Hematopoietic multipotent progenitor cell (in vitro differentiated cells): Measurements from ENCODE around the gene NOD2. TPM values are rescaled to one million over a fixed set of nuclear protein-coding genes. Genes with fewer than 3 reads are reported as not detected.

Experiments
- DNase-seq, 3 donors: peaks; one replicate each; pipeline ENCODE4 v3.0.0-alpha.2; 2011 to 2015; ENCODE audit warnings: low read depth in 2 of 3, low spot score in 2 of 3
- total RNA-seq: library from RNA; depleted of rRNA; stranded (reverse); fragments of >200 nt; gene quantifications from one replicate; pipeline ENCODE4 v1.2.3, GENCODE V29; 2012

Gene NOD2
- total RNA-seq, 1 donor = 4.0 TPM

DNA sequence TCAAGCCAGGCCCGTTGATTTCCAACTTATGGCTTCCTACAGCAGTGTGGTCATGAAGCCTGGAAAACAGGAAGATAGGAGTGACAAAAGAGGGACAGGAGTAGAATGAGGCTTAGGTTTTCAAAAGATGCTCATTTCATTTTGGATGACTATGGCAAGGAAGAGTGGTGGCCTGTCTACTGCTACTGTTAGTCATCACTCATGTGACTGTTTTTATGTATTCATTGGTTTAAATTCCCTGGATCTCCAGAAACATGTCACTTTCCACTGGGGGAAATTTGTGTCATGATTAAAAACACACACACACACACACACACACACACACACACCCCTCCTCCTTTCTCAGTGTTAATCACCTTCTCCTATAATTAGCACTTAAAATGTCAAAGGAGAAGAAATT lies 47.3 kb downstream of the NOD2 start:
- DNase-seq = no peak

DNA sequence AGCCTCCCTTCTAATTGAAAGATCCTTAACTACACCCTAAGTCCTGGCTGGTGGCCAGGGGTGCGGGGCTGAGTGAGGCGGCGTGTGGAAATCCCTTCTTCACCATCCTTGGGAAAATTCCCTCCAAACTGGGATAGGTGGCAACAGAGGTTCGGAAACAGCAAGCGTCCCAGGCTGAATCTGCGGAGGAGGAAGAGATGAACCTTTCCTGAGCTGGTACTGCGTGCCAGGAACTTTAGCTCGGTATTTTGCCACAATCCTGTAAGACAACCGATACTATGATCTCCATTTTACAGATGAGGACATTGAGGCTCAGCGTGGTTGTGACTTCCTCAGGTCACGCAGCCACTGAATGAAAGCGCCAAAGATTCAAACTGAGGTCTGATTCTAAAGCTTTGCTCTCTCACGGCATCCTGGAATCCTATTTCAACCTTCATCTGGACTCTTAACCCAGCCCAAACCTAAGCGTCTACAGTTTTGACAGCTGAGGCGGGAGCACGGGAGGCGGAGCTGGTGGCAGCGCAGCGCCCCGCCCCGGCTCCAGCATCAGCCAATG lies 47.9 kb downstream of the NOD2 start:
- DNase-seq = no peak

DNA sequence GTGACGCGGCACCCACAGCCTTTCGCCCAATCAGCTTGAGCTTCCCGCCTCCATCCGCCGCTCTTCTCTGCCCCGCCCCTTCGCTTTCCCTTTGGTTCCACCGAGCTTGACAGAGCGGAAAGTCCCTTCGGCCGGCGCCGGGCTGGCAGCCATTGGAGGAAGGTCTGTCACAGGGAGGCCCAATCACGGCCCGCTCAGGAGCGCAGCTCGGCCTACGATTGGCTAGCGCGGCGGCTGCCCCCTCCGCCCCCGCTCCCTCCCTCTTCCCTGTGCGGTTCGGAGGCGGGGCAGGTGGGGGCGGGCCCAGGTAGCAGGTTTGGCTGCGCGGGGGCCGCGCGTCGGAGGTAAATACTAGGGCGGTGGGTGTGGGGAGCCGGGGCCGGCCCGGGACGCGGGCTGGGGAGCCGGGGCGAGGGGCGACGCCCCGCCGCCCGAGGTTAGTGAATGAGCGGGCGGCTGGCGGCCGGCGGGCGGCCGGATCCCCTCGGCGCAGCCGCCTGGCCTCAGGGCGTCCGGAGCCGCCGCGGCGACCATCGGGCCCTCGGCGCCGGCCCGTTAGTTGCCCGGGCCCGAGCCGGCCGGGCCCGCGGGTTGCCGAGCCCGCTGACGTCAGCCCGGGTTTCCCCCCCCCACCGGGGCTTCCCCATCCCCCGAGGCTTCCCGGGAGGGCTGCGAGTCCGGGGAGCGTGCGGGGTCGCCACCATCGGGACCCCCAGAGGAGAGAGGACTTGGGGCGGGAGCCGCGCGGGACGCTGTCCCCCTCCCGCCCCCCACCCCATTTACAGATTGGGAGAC lies 48.6 kb downstream of the NOD2 start, which contains the start of gene CYLD:
Gene CYLD, plus strand, starts transcription at position 306 of the 795 bp plus-strand sequence. CDS start 7,613 bp downstream, outside the sequence.
- DNase-seq = peak; percentile 94 to 100 (median 100)

DNA sequence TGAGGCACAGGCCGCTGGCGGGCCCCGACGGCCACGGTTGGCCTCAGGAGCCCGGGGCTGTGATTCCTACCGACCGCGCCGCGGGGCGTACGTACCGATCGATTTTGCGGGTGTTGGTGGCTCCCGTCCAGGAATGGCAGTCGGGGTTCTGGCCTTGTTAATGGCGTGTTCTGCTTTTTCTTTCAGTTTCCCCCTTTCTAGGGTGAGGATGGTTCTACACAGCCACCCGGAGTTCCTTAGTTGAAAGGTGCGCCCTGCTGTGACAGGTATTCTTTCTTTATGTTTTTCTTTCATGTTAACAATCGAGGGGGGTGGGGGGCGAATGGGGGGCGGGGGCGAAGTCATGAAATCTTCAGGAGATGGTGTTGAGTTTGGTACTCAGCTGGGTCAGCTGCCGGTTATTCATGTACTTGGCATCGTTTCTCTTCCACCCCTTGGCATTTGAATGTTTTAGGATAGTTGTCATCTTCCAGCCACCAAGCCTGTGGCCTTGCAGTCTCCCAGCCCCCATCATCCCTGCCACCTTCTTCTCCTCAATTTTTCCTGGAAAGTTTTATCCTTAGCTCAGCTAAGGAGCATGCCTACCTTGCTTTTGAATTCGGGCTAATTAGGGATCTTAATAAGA lies 49.3 kb downstream of the NOD2 start:
- peak in 2 of 3 donors; percentile 49 to 55 for DNase-seq

DNA sequence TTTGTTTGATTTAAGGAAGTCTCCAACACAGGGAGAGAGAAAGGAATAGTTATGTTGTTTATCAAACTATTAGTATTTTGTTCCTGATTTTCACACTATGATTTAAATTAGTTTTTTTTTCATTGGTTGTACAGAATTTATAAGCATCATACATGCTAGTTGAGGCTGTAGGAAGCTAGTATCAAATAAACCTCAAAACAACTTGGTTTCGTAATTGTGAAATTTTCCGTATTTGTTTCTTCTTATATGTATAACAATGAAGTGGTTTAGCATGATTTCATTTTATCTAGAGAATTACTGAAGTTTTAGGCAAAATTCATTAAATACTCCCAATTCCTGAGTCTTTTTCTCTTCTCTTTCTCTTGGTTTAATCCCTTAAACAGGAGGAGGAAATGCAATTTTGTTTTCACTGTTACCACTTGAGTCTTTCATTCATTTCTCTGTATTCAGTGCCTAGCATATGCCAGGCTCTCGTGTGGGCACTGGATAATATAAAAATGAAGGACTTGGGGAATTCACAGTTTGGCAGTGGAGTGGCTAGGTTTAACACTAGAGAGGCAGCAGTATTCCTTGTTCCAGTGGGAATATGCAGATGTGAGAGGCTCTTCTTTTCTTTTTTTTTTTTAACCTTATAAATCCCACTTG lies 50.3 kb downstream of the NOD2 start:
- no peak for DNase-seq

DNA sequence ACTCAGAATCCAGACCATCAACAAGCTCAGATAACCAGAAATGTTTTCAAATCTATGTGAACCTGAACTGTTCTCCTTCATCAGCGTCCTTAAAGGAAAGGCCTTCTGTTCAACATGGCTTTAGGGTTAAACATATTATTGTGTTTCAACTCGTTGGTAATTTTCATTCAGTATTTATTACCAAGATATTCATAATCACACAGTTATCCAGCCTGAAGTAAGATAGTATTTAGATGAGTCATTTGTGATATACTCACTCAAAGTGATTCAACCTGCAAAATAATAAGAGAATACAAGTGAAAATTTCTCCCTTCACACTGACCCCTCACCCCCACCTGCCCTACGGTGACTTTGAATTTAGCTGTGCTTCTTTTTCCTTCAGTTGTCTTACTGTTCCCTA lies 51.5 kb downstream of the NOD2 start:
- no peak for DNase-seq

DNA sequence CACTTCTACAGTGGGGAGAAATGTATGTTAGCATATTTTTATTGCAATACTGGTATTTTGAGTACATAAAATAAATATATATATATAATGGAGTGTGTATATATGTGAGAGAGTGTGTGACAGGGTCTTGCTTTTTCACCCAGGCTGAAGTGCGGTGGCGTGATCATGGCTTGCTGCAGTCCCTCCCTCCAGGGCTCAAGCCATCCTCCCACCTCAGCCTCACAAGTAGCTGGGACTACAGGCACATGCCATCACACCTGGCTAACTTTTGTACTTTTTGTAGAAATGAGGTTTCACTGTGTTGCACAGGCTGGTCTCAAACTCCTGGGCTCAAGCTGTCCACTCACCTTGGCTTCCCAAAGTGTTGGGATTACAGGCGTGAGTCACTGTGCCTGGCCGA lies 52.5 kb downstream of the NOD2 start:
- DNase-seq = no peak

DNA sequence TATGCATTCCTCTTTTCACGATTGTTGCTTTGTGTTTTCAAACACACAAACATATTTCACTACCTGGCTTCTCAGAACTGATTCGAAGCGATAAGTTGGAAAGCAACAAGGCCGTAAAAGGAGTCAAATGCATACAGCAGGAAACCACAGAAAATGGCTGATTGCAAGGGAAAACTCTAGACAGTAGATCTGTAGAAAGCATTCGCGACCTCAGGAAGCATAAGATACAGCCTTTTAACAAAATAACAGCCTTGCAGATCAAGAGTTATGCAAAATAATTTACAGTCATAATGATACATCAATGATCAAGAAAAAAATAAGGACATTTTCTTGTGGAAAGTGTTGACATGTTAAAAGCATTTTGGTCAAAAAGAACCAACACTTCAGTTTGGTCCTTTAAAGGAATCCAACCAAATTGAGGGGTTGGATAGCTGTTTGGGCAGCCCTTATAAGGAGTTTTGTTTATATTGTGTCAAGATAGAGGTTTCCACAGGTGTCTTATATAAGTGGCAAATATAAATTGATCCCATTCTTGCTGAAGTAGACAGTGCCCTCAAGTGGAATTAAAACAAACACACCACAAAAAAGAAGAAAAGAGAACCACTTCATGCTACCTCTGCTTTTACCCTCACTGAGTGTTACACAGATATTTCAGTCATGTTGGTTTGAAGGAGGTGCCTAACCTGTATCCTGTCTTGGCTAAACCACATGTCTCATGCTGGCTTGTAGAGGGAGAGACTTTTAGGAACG lies 54.0 kb downstream of the NOD2 start:
- peak in 2 of 3 donors; percentile 62 to 76 for DNase-seq

DNA sequence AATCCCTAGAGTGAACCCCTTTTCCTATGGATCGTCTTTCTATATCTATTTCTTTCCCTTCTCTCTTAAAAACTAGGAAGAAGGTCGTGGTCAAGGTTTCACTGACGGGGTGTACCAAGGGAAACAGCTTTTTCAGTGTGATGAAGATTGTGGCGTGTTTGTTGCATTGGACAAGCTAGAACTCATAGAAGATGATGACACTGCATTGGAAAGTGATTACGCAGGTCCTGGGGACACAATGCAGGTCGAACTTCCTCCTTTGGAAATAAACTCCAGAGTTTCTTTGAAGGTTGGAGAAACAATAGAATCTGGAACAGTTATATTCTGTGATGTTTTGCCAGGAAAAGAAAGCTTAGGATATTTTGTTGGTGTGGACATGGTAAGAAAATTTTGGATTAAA lies 58.1 kb downstream of the NOD2 start:
- DNase-seq = no peak

DNA sequence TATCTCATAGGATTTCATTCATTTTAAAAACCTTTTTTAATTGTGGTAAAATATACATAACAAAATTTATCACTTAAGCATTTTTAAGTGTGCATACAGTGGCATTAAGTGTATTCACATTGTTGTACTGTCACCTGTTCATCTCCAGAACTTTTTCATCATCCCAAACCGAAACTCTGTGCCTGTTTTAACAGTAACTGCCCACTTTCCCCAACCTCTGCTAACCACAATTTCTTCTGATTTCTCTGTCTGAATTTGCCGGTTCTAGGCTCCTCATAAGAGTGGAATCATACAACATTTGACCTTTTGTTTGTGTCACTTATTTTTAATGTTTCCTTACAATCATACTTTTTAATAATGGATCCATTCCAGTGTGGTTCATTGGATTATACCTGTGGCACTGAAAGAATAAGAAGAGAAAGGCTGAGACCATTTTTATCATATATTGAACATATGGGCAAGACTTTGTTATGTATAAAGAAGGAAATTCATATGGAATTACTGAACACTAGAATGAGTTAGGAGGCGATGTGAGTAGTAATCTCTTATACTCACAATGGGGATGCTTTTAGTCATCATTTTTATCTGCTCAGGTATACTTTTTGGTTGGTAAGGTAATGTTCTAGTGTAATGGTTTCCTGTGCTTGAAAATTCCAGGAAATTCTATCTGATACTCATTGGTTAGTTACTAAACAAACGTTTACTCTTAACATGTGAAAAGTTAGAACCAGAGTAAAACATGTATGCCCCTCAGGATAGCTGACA lies 59.2 kb downstream of the NOD2 start:
- no peak for DNase-seq

DNA sequence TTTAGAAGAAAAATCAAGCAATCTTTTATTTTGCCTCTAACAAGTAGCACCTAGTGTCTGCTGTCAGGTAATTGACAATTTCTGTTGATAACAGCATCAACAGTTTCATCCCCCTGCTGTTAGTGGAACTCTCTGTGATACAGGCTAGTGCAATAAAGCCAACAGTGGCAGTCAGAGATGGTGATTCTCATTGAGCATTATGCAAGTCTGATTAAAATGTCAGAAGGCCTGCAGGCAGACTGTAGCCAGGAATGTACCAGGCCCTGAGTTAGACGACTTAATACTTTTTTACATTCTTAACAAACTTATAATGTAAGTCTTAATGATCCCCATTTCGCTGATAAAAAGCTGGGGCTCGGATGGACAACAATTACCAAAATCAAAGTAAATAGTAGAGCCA lies 63.1 kb downstream of the NOD2 start:
- DNase-seq = no peak

DNA sequence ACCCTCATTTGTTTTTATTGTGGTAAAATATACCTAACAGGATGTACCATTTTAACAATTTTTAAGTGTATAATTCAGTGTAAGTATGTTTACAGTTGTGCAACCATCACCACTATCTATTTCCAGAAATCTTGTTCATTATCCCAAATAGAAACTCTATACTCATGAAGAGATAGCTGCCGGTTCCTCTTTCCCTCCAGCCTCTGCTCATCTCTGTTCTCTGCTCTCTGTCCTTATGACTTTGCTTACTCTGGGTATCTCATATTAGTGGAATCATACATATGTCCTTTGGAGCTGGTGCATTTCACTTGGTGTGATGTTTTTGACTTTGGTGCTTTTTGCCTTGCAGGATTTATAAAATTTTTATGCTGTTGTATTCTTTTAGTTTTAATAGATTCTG lies 67.9 kb downstream of the NOD2 start:
- DNase-seq = no peak

DNA sequence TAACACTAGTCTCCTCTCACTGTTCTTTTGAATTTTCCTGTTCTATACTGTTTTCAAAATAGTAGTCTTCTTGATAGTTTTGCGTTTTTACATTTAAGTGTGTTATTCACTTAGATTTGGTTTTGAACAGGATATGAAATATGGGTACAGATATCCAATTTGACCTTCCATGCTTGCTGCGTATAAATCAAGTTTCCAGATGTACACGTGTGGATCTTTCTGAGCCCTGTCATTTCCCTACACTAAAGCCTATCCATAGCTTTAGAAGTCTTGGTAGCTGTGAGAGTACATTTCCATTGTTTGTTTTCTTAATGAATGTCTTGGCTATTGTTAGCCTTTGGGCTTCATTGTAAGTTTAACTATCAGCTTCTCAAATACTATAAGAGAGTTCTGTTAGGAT lies 68.8 kb downstream of the NOD2 start:
- DNase-seq = no peak

DNA sequence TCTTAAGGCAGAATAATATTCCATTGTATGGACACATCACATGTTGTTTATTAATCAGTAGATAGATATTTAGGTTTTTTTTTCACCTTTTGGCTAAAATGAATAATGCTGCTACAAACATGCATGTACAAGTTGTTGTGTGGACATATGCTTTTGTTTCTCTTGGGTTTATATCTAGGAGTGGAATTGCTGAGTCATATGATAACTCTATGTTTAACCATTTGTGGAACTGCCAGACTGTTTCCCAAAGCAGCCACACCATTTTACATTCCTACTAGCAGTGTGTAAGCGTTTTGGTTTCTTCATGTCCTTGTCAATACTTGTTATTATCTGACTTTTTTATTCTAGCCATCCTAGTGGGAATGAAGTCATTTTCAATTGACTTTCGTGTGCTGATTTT lies 69.8 kb downstream of the NOD2 start:
- no peak for DNase-seq

DNA sequence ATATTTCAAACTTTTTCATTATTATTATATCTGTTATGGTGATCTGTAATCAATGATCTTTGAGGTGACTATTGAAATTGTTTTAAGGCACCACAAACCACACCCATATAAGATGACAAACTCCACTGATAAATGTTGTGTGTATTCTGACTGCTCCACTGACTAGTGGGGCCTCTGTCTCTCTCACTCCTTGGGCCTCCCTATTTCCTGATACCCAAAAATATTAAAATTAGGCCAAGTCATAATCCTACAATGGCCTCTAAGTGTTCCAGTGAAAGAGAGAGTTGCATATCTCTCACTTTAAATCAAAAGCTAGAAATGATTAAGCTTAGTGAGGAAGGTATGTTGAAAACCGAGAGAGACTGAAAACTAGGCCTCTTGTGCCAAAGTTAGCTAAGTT lies 71.9 kb downstream of the NOD2 start:
- no peak for DNase-seq

DNA sequence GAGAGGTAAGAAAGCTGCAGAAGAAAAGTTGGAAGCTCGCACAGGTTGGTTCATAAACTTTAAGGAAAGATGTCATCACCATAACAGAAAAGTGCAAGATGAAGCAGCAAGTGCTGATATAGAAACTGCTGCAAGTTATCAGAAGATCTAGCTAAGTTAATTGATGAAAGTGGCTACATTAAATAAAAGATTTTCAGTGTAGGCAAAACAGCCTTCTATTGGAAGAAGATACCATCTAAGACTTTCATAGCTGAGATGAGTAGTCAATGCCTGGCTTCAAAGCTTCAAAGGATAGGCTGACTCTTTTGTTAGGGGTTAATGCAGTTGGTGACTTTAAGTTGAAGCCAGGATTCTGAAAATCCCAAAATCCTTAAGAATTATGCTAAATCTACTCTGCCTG lies 72.5 kb downstream of the NOD2 start:
- DNase-seq = no peak

DNA sequence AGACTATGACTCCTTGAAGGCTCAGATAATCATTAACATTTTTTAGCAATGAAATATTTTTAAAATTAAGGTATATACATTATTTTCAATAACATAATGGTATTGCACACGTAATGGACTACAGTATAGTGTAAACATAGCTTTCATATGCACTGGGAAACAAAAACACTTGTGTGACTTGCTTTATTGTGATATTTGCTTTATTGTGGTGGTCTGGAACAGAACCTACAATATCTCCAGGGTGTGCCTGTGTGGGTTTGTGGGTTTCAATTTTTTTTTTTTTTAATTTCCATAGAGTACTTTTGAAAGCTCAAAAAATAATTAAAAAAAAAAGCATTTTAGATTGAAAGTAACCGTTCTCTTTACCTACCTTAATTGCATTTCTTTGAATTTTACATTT lies 73.8 kb downstream of the NOD2 start:
- no peak for DNase-seq

DNA sequence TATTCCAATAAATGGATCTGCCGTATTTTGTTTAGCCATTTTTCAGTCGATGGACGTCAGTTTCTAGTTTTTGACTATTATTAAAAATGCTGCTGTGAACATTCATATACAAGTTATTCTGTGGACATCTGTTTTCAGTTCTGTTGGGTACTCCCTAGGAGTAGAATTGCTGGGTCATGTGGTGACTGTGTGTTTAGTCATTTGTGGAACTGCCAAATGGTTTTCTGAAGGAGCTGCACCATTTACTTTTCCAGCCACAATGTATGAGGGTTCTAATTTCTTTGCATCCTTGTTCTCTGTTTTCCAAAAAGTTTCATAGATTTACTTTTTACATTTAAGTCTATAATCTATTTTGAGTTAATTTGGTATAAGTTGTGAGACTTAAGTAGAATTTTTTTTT lies 78.0 kb downstream of the NOD2 start:
- no peak for DNase-seq

DNA sequence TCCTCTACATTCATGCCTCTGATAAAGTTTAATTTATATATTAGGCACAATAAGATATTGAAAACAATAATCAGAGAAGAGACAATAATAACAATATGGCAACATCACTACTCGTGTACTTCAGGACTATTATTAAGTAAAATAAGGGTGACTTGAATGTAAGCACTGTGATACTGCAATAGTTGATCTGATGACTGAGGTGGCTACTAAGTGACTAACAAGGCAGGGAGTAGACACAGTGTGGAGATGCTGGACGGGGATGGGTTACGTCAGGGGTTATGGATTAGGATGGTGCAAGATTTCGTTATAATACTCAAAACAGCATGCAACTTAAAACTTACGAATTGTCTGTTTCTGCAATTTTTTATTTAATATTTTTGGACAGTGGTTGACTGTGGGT lies 81.0 kb downstream of the NOD2 start:
- DNase-seq = no peak

DNA sequence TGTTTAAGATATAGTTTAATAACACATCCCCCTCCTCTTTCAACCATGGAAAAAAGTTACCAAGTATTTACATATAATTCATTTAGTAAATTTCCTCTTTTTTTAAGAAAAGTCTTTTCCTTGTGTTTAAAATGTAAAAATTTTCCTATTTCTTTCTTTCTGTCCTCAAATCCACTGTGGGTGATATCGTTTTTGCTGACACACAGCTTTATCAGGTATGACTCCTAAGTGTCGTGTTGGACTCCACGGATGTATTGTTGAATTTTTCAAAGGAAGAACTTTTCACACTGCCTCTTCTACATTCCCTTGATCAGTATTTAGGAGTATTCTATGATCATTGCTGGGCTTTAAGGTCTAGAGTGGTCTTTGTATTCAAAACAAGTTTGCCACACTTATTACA lies 81.6 kb downstream of the NOD2 start:
- no peak for DNase-seq
